Adrenal gland (tissue), 5 donors: ENCODE data around the gene MYCBP2.

Experiments used
- POLR2A ChIP-seq, 2 donors: fragments of 450-650 bp; IDR thresholded peaks; one replicate each; pipeline ENCODE4 v1.6.1; 2017; ENCODE audit warnings: antibody characterized with exemption in 2 of 2, mild to moderate bottlenecking in 2 of 2, moderate library complexity in 1 of 2
- TF ChIP-seq, protein P1 (sequence below), 6 experiments: fragments of 450-650 bp in 4 of 6; fragments of 200-600 bp in 2 of 6; sonication (generic) in 1 of 6; IDR thresholded peaks; 1 replicate in 5 of 6; 2 replicates in 1 of 6; pipeline versions ENCODE4 v1.5.1 to v1.8.0; 2016 to 2021; ENCODE audit warnings: antibody characterized with exemption in 6 of 6, mild to moderate bottlenecking in 2 of 6, moderate library complexity in 1 of 6
- donor health status: DM: no; HTN: no; CAD: no.

DNA sequence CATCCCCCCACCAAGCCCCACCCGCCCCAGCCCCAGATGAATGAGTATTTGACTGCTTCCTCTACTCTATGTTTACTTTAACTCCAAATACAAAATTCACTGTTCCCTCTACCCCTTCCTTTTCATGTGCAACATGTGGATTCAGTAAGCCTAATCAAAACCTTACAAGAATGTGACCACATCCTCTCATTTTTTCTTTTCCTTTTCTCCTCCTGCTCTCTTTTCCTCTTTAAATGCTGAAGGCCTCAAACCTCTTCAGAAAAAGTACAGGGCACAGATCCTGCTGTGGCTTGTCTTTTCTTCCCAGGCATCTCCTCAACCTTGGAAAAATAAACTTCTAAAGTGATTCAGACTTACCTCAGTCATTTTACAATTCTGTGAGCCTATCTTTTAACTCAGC lies 119.0 kb downstream of the MYCBP2 start:
- TF ChIP-seq, protein P1, sequence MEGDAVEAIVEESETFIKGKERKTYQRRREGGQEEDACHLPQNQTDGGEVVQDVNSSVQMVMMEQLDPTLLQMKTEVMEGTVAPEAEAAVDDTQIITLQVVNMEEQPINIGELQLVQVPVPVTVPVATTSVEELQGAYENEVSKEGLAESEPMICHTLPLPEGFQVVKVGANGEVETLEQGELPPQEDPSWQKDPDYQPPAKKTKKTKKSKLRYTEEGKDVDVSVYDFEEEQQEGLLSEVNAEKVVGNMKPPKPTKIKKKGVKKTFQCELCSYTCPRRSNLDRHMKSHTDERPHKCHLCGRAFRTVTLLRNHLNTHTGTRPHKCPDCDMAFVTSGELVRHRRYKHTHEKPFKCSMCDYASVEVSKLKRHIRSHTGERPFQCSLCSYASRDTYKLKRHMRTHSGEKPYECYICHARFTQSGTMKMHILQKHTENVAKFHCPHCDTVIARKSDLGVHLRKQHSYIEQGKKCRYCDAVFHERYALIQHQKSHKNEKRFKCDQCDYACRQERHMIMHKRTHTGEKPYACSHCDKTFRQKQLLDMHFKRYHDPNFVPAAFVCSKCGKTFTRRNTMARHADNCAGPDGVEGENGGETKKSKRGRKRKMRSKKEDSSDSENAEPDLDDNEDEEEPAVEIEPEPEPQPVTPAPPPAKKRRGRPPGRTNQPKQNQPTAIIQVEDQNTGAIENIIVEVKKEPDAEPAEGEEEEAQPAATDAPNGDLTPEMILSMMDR (IDR thresholded peaks at IDR 0.05): no peak
- no peak for TF ChIP-seq POLR2A (IDR thresholded peaks at IDR 0.05)
